C4-2B (cell line): ENCODE measurements around the gene WFS1.

Source experiments
- CTCF ChIP-seq: fragments of 450-650 bp; conservative IDR thresholded peaks from 2 replicates; pipeline ENCODE4 v1.5.1; 2017; ENCODE audit warnings: mild to moderate bottlenecking
- ZFX ChIP-seq: fragments of 450-650 bp; IDR thresholded peaks from 2 replicates; pipeline ENCODE4 v1.6.1; 2017

- no peak for TF ChIP-seq CTCF
- TF ChIP-seq ZFX: no peak
Observed at GRCh38 chr4:6338175-6338950, 68.7 kb downstream of the WFS1 start.
